Muscle layer of colon (tissue), 2 donors: ENCODE results near the gene KCNT2.
"Not testable (repeated sequence)": the region's sequence is repeated elsewhere in the genome, so short reads cannot be mapped to it uniquely, and the experiment has no call there.

Experiments used
- H3K27ac ChIP-seq: one replicate; pipeline ENCODE4 v1.7.0; 2013; ENCODE audit warnings: low read depth, mild to moderate bottlenecking, low read length, moderate library complexity
- H3K27me3 ChIP-seq, 2 donors: one replicate each; pipeline ENCODE4 v1.7.0; 2013; ENCODE audit warnings: low read length in 2 of 2, mild to moderate bottlenecking in 2 of 2; ENCODE audit not compliant: insufficient read depth in 2 of 2, control insufficient read depth in 1 of 2
- H3K36me3 ChIP-seq: one replicate; pipeline ENCODE4 v1.7.0; 2013; ENCODE audit warnings: mild to moderate bottlenecking, low read length; ENCODE audit not compliant: insufficient read depth
- H3K4me1 ChIP-seq: one replicate; pipeline ENCODE4 v1.7.0; 2013; ENCODE audit warnings: mild to moderate bottlenecking, low read length; ENCODE audit not compliant: insufficient read depth
- H3K4me3 ChIP-seq, 2 donors: one replicate each; pipeline ENCODE4 v1.7.0; 2013; ENCODE audit warnings: low read length in 2 of 2, low read depth in 1 of 2, mild to moderate bottlenecking in 1 of 2, moderate library complexity in 1 of 2
- H3K9ac ChIP-seq: one replicate; pipeline ENCODE4 v1.7.0; 2013; ENCODE audit warnings: low read length
- H3K9me3 ChIP-seq: one replicate; pipeline ENCODE4 v1.7.0; 2013; ENCODE audit warnings: mild to moderate bottlenecking, low read length
- donor health status: abdominal sarcoma.
- donor health status: Adenocarcinoma of cecum.

The KCNT2 gene

DNA sequence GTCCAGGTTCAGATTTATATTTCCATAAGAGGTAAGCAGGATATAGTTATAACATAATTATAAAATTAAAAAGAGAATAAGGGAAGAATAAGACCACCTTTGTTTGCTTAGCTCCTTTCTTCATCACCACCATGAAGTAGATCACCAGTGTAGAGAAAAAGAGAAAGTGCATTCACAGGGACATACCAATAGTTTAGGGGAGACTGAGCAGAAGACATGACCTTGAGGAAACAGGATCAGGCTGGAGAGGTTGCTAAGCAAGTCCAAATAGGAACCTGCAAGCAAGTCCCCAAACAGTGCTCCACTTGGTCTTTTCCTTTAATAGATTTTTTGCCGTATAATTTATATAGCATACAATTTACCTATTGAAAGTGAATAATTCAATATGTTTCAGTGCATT lies 63.0 kb downstream of the KCNT2 start:
- H3K4me3 ChIP-seq, result no peak overlapping the region
- no peak overlapping the region for H3K9ac ChIP-seq
- H3K9me3 ChIP-seq, result no peaks in the 10 kb centered on the region
- H3K36me3 ChIP-seq, result no peaks in the 10 kb centered on the region
- peaks cover 5% of the 10 kb centered on the region for H3K4me1 ChIP-seq
- H3K27me3 ChIP-seq, result no peaks in the 10 kb centered on the region
- H3K27ac ChIP-seq, result no peak overlapping the region

DNA sequence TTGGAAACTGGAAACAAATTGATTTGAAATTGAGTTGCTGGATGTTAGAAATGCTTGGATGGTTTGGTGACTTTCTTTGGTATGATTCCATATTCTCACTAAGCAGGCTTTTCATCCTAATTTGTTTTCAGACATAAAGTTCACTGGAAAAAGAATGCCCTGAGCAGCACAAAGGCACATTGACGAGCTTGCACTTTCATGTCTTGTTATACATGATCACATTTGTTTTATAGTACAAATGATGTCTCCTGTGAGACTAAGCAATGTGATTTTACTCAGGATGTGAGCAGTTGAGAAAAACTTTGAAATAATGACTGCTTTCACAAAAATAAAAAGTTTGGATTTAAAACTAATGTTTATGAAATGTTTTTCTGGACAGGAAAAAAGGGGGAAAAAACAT lies 63.6 kb downstream of the KCNT2 start:
- H3K4me3 ChIP-seq, result no peak overlapping the region
- H3K36me3 ChIP-seq, result no peaks in the 10 kb centered on the region

DNA sequence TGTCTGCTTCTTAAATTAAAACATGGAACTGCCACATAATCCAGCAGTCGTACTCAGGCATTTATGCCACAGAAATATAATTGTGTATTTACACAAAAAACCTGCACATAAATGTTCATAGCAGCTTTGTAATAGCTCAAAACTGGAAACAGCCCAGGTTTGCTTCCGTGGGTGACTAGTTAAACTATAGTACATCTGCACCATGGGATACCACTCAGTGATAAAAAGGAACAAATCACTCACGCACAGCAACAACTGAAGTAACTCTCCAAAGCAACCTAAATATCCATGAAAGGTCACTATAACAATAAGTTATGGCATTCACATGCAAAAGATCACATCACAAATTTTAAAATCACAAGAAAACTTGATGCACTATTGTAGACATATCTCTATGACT lies 64.4 kb downstream of the KCNT2 start:
- Histone ChIP-seq H3K9me3 (no peaks in the 10 kb centered on the region), H3K9ac (no peak overlapping the region), H3K27ac (no peak overlapping the region), H3K4me3 (no peak overlapping the region), H3K36me3 (no peaks in the 10 kb centered on the region), H3K4me1 (peaks cover 5% of the 10 kb centered on the region), H3K27me3 (no peaks in the 10 kb centered on the region)

More for the DNA sequence above, 63.6 kb downstream of the KCNT2 start:
- peaks cover 5% of the 10 kb centered on the region for H3K4me1 ChIP-seq
- no peak overlapping the region for H3K27ac ChIP-seq
- H3K9me3 ChIP-seq, result no peaks in the 10 kb centered on the region
- H3K9ac ChIP-seq, result no peak overlapping the region
- H3K27me3 ChIP-seq, result no peaks in the 10 kb centered on the region

DNA sequence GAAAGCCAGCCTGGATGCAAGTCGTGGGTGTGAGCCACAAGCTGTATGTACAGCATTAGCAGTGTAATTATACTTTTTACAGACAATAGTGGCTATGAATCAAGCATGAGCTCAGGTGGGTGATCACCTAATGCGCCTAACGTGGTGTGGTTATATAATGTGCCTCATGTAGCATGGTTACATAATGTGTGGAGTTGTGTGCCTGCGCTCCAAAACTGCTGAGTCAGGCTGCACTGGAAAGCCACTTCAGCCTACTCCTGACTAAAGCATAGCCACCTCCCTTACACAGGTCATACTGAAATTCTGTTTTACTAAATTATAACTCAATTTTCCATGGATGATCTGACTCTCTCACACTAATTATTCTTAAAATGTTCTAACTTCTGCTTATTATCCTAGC lies 69.8 kb downstream of the KCNT2 start:
- Histone ChIP-seq H3K36me3 (no peaks in the 10 kb centered on the region), H3K9ac (no peak overlapping the region), H3K27ac (no peak overlapping the region), H3K4me3 (no peak overlapping the region), H3K4me1 (no peaks in the 10 kb centered on the region), H3K9me3 (no peaks in the 10 kb centered on the region), H3K27me3 (no peaks in the 10 kb centered on the region)

DNA sequence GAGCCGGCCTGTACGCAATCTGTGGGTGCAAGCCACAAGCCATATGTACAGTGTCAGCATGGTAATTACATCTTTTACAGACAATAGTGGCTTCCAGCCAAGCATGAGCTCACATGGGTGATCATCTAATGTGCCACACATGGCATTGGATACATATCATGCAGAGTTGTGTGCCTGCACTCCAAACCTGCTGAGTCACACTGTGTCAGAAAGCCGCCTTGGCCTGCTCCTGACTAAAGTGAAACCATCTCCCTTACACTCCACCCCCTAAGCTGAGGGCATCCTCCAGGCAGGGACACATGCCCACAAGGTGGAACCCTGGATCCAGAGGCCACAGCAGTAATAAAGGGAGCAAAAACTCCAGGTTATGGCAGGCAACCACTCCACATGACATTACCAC lies 72.5 kb downstream of the KCNT2 start:
- Histone ChIP-seq H3K9me3 (no peaks in the 10 kb centered on the region), H3K4me1 (no peaks in the 10 kb centered on the region), H3K36me3 (no peaks in the 10 kb centered on the region), H3K27me3 (no peaks in the 10 kb centered on the region), H3K9ac (no peak overlapping the region), H3K4me3 (no peak overlapping the region), H3K27ac (no peak overlapping the region)

DNA sequence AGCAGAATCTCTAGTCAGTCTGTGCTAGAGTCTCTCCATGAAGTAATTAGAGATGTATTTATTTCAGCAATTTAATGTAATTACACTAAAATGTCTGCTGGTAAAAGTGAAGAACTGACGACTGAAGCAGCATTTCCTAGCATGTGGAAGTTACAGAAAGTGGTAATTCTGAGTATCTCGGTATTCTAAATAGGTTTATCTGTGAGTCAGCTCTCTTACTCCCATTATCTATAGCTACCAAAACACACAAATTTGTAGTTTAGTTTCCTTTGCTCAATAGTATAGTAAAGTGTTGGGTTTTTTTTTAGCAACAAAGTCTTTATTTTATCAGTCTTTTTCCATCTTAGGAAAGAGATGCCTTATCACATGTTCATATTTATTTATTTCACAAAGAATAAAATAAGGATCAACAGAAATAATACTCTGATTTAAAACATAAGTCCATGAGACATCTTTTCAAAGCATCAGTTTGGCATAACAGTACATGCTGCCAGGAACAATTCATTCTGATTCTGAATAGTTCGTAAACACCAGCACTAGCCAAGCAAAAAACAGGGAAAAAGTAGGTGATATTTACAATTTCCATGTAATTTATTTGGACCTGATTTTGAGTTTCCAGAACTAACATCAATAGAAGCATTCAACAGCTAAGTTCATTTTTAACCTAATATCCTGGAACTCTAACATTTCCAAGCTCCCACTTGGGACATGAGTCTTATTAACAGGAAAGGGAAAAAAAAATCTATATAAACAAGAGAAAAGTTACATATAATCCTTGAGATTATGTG lies 76.3 kb downstream of the KCNT2 start:
- no peaks in the 10 kb centered on the region for H3K9me3 ChIP-seq
- H3K27me3 ChIP-seq, result no peaks in the 10 kb centered on the region
- H3K27ac ChIP-seq, result no peak overlapping the region
- no peak overlapping the region for H3K4me3 ChIP-seq
- no peaks in the 10 kb centered on the region for H3K36me3 ChIP-seq
- H3K9ac ChIP-seq, result no peak overlapping the region
- no peaks in the 10 kb centered on the region for H3K4me1 ChIP-seq

DNA sequence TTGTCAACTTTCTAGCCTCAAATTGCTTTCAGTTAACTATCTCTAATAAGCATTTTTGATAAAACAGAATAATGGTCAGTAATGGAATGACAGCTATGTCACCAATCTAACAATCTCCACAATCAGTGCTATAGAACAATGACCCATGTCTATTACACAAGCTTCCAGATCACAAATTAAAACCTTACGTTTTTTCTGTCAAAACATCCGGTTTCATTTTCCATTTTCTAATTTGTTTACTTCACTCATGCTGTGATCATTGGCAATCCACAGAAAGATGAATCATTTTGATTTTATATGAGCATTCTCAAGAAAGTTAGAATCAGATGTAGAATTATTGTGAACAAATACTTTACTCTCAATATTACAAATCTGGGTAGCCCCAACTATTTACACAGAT lies 80.3 kb downstream of the KCNT2 start:
- H3K36me3 ChIP-seq, result no peaks in the 10 kb centered on the region
- no peaks in the 10 kb centered on the region for H3K4me1 ChIP-seq
- no peak overlapping the region for H3K27ac ChIP-seq
- H3K9me3 ChIP-seq, result no peaks in the 10 kb centered on the region
- no peak overlapping the region for H3K9ac ChIP-seq
- no peaks in the 10 kb centered on the region for H3K27me3 ChIP-seq
- H3K4me3 ChIP-seq, result no peak overlapping the region

DNA sequence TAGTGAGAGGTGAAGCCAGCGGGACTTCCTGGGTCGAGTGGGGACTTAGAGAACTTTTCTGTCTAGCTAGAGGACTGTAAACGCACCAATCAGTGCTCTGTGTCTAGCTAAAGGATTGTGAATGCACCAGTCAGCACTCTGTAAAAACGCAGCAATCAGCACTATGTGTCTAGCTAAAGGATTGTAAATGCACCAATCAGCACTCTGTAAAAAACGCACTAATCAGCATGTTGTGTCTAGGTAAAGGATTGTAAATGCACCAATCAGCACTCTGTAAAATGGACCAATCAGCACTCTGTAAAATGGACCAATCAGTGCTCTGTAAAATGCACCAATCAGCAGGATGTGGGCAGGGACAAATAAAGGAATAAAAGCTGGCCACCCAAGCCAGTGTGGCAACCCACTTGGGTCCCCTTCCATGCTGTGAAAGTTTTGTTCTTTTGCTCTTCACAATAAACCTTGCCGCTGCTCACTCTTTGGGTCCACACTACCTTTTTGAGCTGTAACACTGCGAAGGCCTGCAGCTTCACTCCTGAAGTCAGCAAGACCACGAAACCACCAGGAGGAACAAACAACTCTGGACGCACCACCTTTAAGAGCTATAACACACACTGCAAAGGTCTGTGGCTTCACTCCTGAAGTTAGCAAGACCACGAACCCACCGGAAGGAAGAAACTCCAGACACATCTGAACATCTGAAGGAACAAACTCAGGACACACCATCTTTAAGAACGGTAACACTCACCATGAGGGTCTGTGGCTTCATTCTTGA lies 85.5 kb downstream of the KCNT2 start:
- H3K4me1 ChIP-seq, H3K27me3 ChIP-seq, H3K36me3 ChIP-seq, H3K27ac ChIP-seq, H3K4me3 ChIP-seq, H3K9me3 ChIP-seq, H3K9ac ChIP-seq: not testable (repeated sequence)

DNA sequence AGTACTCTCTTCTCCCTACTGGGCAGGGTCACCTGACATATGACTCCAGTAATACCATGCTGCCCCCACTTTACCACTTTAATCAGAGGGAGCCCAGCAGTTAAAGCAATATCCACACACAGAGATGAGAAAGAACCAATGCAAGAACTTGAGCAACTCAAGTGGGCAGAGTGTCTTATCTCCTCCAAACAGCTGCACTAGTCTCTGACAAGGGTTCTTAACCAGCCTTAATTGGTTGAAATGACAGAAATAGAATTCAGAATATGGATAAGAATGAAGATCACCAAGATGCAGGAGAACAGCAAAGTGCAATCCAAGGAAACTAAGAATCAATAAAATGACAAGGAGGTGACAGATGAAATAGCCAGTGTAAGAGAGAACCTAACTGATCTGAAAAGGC lies 91.0 kb downstream of the KCNT2 start:
- Histone ChIP-seq H3K9me3 (no peaks in the 10 kb centered on the region), H3K27ac (no peak overlapping the region), H3K4me1 (no peaks in the 10 kb centered on the region), H3K36me3 (no peaks in the 10 kb centered on the region), H3K9ac (no peak overlapping the region), H3K4me3 (no peak overlapping the region), H3K27me3 (no peaks in the 10 kb centered on the region)

DNA sequence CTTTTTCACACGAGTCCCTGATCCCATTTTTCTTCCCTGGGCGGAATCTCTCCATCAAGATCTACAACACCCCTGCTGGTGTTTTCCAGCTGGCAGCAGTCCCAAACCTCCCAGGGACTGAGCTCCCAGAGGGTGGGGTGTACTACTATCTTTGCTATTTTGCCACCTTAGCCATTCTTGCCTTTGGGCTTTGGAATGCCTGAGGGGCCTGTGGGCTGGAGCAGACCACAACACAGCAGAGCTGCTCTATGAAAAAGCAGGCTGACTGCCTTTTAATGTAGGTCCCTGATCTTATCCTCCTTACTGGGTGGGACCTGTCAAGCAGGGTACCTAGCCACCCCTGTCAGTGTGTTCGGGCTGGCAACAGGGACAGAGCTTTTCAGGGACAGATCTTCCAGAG lies 91.9 kb downstream of the KCNT2 start:
- no peak overlapping the region for H3K27ac ChIP-seq
- H3K36me3 ChIP-seq, result no peaks in the 10 kb centered on the region
- H3K9me3 ChIP-seq, result no peaks in the 10 kb centered on the region
- H3K4me1 ChIP-seq, result no peaks in the 10 kb centered on the region
- H3K27me3 ChIP-seq, result no peaks in the 10 kb centered on the region
- no peak overlapping the region for H3K9ac ChIP-seq
- H3K4me3 ChIP-seq, result no peak overlapping the region

DNA sequence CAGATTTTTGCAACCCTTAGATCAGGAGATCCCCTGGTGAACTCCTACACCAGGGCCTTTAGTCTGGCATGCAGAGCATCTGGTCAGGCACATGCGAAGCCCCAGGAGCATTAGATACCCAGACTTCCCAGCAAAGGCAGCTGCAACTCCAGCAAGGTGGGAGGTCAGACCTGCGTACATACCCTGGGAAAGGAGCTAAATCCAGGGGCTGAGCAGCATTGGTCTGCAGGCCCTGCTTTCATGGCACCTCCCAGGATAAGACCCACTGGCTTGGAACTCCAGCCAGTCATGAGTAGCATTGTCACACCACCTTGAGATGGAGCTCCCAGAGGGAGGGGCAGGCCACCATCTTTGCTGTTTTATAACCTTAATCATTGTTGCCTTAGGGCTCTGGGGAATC lies 92.3 kb downstream of the KCNT2 start:
- Histone ChIP-seq H3K27me3 (no peaks in the 10 kb centered on the region), H3K4me1 (no peaks in the 10 kb centered on the region), H3K4me3 (no peak overlapping the region), H3K36me3 (no peaks in the 10 kb centered on the region), H3K9me3 (no peaks in the 10 kb centered on the region), H3K27ac (no peak overlapping the region), H3K9ac (no peak overlapping the region)

DNA sequence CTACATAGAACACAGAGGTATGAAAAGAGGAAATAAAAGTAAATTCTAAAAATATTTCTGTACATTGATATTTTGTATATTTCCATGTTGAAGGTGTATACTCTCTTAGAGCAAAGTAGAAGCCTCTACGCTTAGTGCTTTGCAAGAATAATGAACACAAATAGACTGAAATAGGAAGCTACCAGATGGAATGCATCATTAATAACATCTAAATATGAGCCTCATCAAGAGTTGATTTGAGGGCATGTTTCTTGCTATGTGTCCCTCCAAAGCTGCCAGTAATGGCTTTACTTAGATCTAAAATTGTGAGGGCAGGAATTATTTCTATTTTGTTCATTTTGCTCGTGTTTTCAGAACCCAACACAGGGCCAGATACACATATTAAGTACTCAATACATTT lies 94.4 kb downstream of the KCNT2 start:
- no peak overlapping the region for H3K27ac ChIP-seq
- H3K9ac ChIP-seq, result no peak overlapping the region
- no peaks in the 10 kb centered on the region for H3K4me1 ChIP-seq
- no peaks in the 10 kb centered on the region for H3K9me3 ChIP-seq
- no peaks in the 10 kb centered on the region for H3K36me3 ChIP-seq
- H3K4me3 ChIP-seq, result no peak overlapping the region
- H3K27me3 ChIP-seq, result no peaks in the 10 kb centered on the region
